ENCODE data around the gene OR2Z1.
"Not testable (repeated sequence)": the region's sequence is repeated elsewhere in the genome, so short reads cannot be mapped to it uniquely, and the experiment has no call there.

DNA sequence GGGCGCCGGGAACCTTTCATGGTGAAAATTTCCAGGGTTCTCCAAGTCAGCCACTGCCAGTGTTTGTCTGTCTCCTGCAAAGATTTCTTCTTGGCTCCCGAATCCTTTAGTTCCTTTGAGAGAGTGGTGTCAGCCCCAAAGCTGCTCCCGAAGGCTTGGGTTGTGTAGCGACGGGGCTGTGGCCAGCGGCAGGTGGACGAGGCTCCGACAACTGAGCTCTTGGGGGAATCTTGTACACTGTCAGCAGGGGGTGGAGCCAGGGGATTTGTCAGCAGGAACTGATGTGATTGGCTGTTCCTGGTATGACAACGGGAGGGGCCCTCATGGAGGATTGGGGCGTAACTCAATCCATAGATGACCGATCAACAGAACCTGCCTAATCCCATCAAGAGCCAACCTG lies 52.2 kb downstream of the OR2Z1 start:
- TF ChIP-seq, protein P1, sequence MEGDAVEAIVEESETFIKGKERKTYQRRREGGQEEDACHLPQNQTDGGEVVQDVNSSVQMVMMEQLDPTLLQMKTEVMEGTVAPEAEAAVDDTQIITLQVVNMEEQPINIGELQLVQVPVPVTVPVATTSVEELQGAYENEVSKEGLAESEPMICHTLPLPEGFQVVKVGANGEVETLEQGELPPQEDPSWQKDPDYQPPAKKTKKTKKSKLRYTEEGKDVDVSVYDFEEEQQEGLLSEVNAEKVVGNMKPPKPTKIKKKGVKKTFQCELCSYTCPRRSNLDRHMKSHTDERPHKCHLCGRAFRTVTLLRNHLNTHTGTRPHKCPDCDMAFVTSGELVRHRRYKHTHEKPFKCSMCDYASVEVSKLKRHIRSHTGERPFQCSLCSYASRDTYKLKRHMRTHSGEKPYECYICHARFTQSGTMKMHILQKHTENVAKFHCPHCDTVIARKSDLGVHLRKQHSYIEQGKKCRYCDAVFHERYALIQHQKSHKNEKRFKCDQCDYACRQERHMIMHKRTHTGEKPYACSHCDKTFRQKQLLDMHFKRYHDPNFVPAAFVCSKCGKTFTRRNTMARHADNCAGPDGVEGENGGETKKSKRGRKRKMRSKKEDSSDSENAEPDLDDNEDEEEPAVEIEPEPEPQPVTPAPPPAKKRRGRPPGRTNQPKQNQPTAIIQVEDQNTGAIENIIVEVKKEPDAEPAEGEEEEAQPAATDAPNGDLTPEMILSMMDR (IDR thresholded peaks at IDR 0.05) = not testable (repeated sequence)
- not testable (repeated sequence) for TF ChIP-seq POLR2A (IDR thresholded peaks at IDR 0.05)

Measured in uterus (tissue), 2 donors.